Trophoblast cell (in vitro differentiated cells and primary cell): ENCODE data around the gene ENPP7.

Experiments used
- DNase-seq, 2 donors: peaks; one replicate each; pipeline ENCODE4 v3.0.0-alpha.2; 2016
- H2AFZ ChIP-seq: 2 replicates; pipeline ENCODE4 v1.6.1; 2013; ENCODE audit warnings: low read length, moderate library complexity, mild to moderate bottlenecking; ENCODE audit not compliant: insufficient read depth, poor library complexity
- H2AK5ac ChIP-seq: 2 replicates; pipeline ENCODE4 v1.6.1; 2013; ENCODE audit warnings: mild to moderate bottlenecking, low read length
- H2BK120ac ChIP-seq: 2 replicates; pipeline ENCODE4 v1.6.1; 2013; ENCODE audit warnings: low read length, mild to moderate bottlenecking, moderate library complexity; ENCODE audit not compliant: insufficient read depth, poor library complexity
- H2BK12ac ChIP-seq: 2 replicates; pipeline ENCODE4 v1.6.1; 2013; ENCODE audit warnings: mild to moderate bottlenecking, low read length, moderate library complexity
- H2BK5ac ChIP-seq: 2 replicates; pipeline ENCODE4 v1.6.1; 2013; ENCODE audit warnings: low read length, low read depth, moderate library complexity, mild to moderate bottlenecking; ENCODE audit not compliant: poor library complexity
- H3K14ac ChIP-seq: 2 replicates; pipeline ENCODE4 v1.6.1; 2013; ENCODE audit warnings: mild to moderate bottlenecking, low read length
- H3K18ac ChIP-seq: 2 replicates; pipeline ENCODE4 v1.6.1; 2013; ENCODE audit warnings: mild to moderate bottlenecking, low read length
- H3K23ac ChIP-seq: 2 replicates; pipeline ENCODE4 v1.6.1; 2013; ENCODE audit warnings: low read length
- H3K27ac ChIP-seq: 2 replicates; pipeline ENCODE4 v1.5.1; 2013; ENCODE audit warnings: low read depth, mild to moderate bottlenecking, inconsistent platforms, low read length, moderate library complexity
- H3K27me3 ChIP-seq: 2 replicates; pipeline ENCODE4 v1.6.1; 2013; ENCODE audit warnings: inconsistent platforms, mild to moderate bottlenecking, low read length, moderate library complexity; ENCODE audit not compliant: insufficient read depth
- H3K36me3 ChIP-seq, 2 experiments: 1 replicate in 1 of 2; 2 replicates in 1 of 2; pipeline ENCODE4 v1.6.1; 2013; ENCODE audit warnings: low read length in 2 of 2, mild to moderate bottlenecking in 2 of 2, moderate library complexity in 1 of 2; ENCODE audit not compliant: insufficient read depth in 2 of 2, control insufficient read depth in 1 of 2
- H3K4ac ChIP-seq: 2 replicates; pipeline ENCODE4 v1.6.1; 2013; ENCODE audit warnings: low read depth, mild to moderate bottlenecking, low read length, moderate library complexity
- H3K4me1 ChIP-seq, 2 experiments: 1 replicate in 1 of 2; 2 replicates in 1 of 2; pipeline ENCODE4 v1.6.1; 2013; ENCODE audit warnings: low read length in 2 of 2, mild to moderate bottlenecking in 2 of 2, moderate library complexity in 1 of 2; ENCODE audit not compliant: insufficient read depth in 2 of 2, control insufficient read depth in 1 of 2
- H3K4me2 ChIP-seq: 2 replicates; pipeline ENCODE4 v1.6.1; 2013; ENCODE audit warnings: inconsistent platforms, mild to moderate bottlenecking, low read length, moderate library complexity
- H3K4me3 ChIP-seq: 2 replicates; pipeline ENCODE4 v1.5.1; 2013; ENCODE audit warnings: mild to moderate bottlenecking, low read depth, low read length, inconsistent platforms
- H3K79me1 ChIP-seq: one replicate; pipeline ENCODE4 v1.6.1; 2013; ENCODE audit warnings: low read length
- H3K79me2 ChIP-seq: 2 replicates; pipeline ENCODE4 v1.6.1; 2013; ENCODE audit warnings: low read length, mild to moderate bottlenecking; ENCODE audit not compliant: control insufficient read depth, insufficient read depth, poor library complexity
- H3K9ac ChIP-seq: 2 replicates; pipeline ENCODE4 v1.6.1; 2013; ENCODE audit warnings: mild to moderate bottlenecking, low read length
- H3K9me3 ChIP-seq: 2 replicates; pipeline ENCODE4 v1.6.1; 2013; ENCODE audit warnings: low read depth, mild to moderate bottlenecking, control low read depth, inconsistent platforms, low read length; ENCODE audit not compliant: insufficient read depth
- H4K12ac ChIP-seq: 2 replicates; pipeline ENCODE4 v1.6.1; 2013; ENCODE audit warnings: low read depth, mild to moderate bottlenecking, low read length, moderate library complexity
- H4K8ac ChIP-seq: 2 replicates; pipeline ENCODE4 v1.6.1; 2013; ENCODE audit warnings: low read depth, mild to moderate bottlenecking, low read length, moderate library complexity
- H4K91ac ChIP-seq: one replicate; pipeline ENCODE4 v1.6.1; 2013; ENCODE audit warnings: low read depth, mild to moderate bottlenecking, low read length, moderate library complexity
- WGBS: extraction: QIAGEN DNeasy Blood & Tissue Kit; methylation state at CpG from one replicate; pipeline ENCODE4 v1.1.7; 2013; ENCODE audit warnings: missing lambda C conversion rate; ENCODE audit not compliant: insufficient read length, insufficient coverage; ENCODE audit errors: extremely low coverage; 5-methylcytosine and 5-hydroxymethylcytosine counted together

Gene ENPP7

DNA sequence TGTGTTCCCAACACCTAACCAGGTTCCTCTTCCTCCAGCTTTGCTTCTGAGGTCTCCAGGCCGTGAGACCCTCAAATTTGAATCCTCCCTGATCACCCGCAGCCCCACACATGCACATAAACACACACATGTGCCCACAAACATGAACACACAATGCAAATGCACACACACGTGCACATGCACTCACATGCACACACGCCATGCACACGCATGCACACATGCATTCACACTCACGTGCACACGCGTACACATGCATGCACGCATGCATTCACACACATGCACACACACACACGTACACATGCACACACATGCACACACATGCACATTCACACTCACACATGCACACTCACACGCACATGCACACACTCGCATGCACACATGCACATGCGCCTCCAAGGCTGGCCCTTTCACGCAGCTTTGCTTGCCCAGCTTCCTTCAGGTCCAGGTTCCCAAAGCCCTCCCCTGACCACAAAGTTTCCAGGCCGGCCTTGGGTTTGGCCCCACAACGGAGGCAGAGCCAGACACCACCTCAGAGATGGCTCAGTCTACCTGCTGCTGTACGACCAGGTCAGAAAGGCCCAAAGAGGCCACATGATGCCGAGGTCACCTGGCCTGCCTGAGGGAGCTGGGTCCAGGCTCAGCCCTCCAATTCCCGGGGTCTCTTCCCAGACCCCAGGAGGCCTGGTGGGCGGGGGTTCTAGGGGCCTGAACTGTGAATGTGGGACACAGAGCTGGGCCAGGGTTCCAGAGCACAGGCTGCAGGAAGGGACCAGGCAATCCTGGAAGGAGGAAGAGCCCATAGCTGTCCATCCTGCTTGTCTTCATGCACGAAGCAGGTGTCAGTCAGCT lies 39.5 kb upstream of the ENPP7 start:
- no peak overlapping the region for H3K18ac ChIP-seq
- no peak overlapping the region for H3K27ac ChIP-seq
- no peak for DNase-seq
- peaks cover 6% of the 10 kb centered on the region for H3K9me3 ChIP-seq
- H2AK5ac ChIP-seq = no peak overlapping the region
- no peak overlapping the region for H3K14ac ChIP-seq
- H3K4me2 ChIP-seq = no peak overlapping the region
- H2AFZ ChIP-seq = no peak overlapping the region
- no peak overlapping the region for H3K23ac ChIP-seq
- WGBS = no CpG with 5 or more reads among the region's 21 CpGs
- no peaks in the 10 kb centered on the region for H3K36me3 ChIP-seq
- H4K12ac ChIP-seq = no peak overlapping the region
- no peaks in the 10 kb centered on the region for H3K79me1 ChIP-seq
- H4K8ac ChIP-seq = no peak overlapping the region
- no peaks in the 10 kb centered on the region for H3K79me2 ChIP-seq
- H4K91ac ChIP-seq = no peak overlapping the region
- H3K4me3 ChIP-seq = peak overlapping the region; percentile 34
- H2BK12ac ChIP-seq = no peak overlapping the region
- H3K4ac ChIP-seq = no peak overlapping the region
- no peak overlapping the region for H2BK120ac ChIP-seq
- no peak overlapping the region for H3K9ac ChIP-seq
- no peaks in the 10 kb centered on the region for H3K4me1 ChIP-seq
- no peak overlapping the region for H2BK5ac ChIP-seq
- no peaks in the 10 kb centered on the region for H3K27me3 ChIP-seq

DNA sequence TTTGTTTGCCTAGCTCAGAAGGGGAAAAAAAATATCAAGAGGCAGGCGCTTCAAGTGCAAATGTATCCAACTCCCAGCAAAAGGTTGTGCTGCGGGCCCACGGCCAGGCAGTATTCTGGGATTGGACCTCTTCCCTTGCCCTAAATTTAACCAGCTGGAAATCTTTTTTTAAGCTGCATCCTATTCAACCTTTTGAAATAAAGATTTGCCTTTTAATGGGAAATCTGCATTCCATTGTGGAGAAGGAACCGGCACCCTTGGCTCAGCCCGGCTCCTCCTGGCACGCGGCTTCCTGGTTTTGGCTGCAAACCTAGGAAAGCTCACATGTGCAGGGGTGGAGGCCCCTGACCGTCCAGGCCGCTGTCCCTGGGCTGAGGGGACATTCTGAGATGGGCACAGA lies 38.8 kb upstream of the ENPP7 start:
- Histone ChIP-seq H3K79me1 (no peaks in the 10 kb centered on the region), H3K9me3 (peaks cover 6% of the 10 kb centered on the region), H3K27me3 (no peaks in the 10 kb centered on the region), H3K9ac (no peak overlapping the region), H4K91ac (no peak overlapping the region), H3K36me3 (no peaks in the 10 kb centered on the region), H3K23ac (no peak overlapping the region), H2BK120ac (no peak overlapping the region), H3K4me1 (no peaks in the 10 kb centered on the region), H2AFZ (no peak overlapping the region), H4K12ac (no peak overlapping the region), H3K27ac (no peak overlapping the region), H3K4me2 (no peak overlapping the region), H2BK5ac (no peak overlapping the region), H2AK5ac (no peak overlapping the region), H3K14ac (no peak overlapping the region), H3K18ac (no peak overlapping the region), H2BK12ac (no peak overlapping the region), H3K4me3 (no peak overlapping the region), H4K8ac (no peak overlapping the region), H3K79me2 (no peaks in the 10 kb centered on the region), H3K4ac (no peak overlapping the region)
- no peak for DNase-seq
- WGBS = no CpG with 5 or more reads among the region's 9 CpGs

DNA sequence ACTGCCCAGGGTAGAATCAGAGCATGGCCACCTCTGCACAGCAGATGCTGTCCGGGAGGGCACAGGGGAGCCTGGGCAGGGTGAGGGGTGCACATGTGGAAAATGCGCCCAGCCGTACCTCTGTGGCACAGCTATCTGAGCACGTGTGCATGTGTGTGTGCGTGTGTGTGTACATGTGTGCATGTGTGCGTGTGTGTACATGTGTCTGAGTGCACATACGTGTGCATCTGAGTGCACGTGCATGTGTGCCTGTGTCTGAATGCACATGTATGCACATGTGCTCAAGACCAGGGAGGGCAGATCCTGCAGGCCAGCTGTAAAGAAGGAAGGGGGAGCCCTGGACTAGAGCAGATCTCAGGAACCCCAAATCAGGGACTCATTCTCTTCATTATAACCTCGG lies 37.3 kb upstream of the ENPP7 start:
- no peak for DNase-seq
- Histone ChIP-seq H3K9ac (no peak overlapping the region), H3K4me2 (no peak overlapping the region), H3K36me3 (no peaks in the 10 kb centered on the region), H4K8ac (no peak overlapping the region), H3K4me3 (no peak overlapping the region), H3K23ac (no peak overlapping the region), H4K12ac (no peak overlapping the region), H3K18ac (no peak overlapping the region), H3K4ac (no peak overlapping the region), H3K79me2 (no peaks in the 10 kb centered on the region), H2BK5ac (no peak overlapping the region), H4K91ac (no peak overlapping the region), H3K27ac (no peak overlapping the region), H3K14ac (no peak overlapping the region), H2BK120ac (no peak overlapping the region), H3K27me3 (no peaks in the 10 kb centered on the region), H2AK5ac (no peak overlapping the region), H3K4me1 (no peaks in the 10 kb centered on the region), H3K79me1 (no peaks in the 10 kb centered on the region), H2BK12ac (no peak overlapping the region), H3K9me3 (peaks cover 6% of the 10 kb centered on the region), H2AFZ (no peak overlapping the region)
- WGBS = no CpG with 5 or more reads among the region's 9 CpGs

DNA sequence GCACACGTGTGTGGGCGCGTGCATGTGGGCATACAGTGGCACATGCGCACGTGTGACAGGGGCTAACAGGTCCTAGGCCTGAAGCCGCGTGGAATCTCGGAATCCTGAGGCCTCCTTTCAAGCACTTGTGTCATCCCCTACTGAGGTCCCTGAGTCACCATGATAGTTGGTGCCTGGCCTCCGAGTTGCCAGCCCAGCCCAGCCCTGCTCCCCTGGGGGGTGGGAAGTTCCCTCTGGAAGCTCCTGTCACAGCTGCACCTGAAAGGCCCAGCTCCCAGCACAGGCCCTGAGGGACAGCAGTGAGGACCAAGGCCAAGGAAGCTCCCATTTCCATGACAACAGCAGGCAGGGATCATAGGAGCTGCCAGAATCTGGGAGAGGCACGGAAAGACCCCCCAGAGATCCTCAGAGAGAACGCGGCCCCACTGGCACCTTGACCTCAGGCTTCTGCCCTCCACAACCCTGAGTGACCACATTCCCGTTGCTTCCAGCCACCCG lies 35.4 kb upstream of the ENPP7 start:
- H3K79me2 ChIP-seq = no peaks in the 10 kb centered on the region
- no peak overlapping the region for H3K4me2 ChIP-seq
- no peak overlapping the region for H2BK12ac ChIP-seq
- H2BK120ac ChIP-seq = no peak overlapping the region
- no peak for DNase-seq
- no peak overlapping the region for H4K12ac ChIP-seq
- H3K9me3 ChIP-seq = peaks cover 11% of the 10 kb centered on the region
- no peaks in the 10 kb centered on the region for H3K27me3 ChIP-seq
- H3K27ac ChIP-seq = no peak overlapping the region
- no CpG with 5 or more reads among the region's 14 CpGs for WGBS
- no peak overlapping the region for H3K4me3 ChIP-seq
- H4K91ac ChIP-seq = no peak overlapping the region
- no peak overlapping the region for H3K18ac ChIP-seq
- no peaks in the 10 kb centered on the region for H3K4me1 ChIP-seq
- no peak overlapping the region for H3K4ac ChIP-seq
- H4K8ac ChIP-seq = no peak overlapping the region
- H3K23ac ChIP-seq = no peak overlapping the region
- no peak overlapping the region for H3K9ac ChIP-seq
- H2BK5ac ChIP-seq = no peak overlapping the region
- no peaks in the 10 kb centered on the region for H3K79me1 ChIP-seq
- no peak overlapping the region for H3K14ac ChIP-seq
- no peak overlapping the region for H2AFZ ChIP-seq
- no peak overlapping the region for H2AK5ac ChIP-seq
- no peaks in the 10 kb centered on the region for H3K36me3 ChIP-seq
